Endothelial cell of umbilical vein (primary cell): ENCODE measurements around the gene MTFMT. TPM values are rescaled to one million over a fixed set of nuclear protein-coding genes. Genes with fewer than 3 reads are reported as not detected.

ENCODE experiments used
- BruUV-seq: library from RNA; stranded (reverse); fragments of 400-500 nt; replicated peaks from 2 replicates; lab custom pipeline; 2021; lab: Mats Ljungman, UMichigan
- CTCF ChIA-PET: fragments of 300-600, 350-600 bp; sonication (Branson Sonifier 250); formaldehyde crosslinking; loops from one replicate; lab custom pipeline; 2021; ENCODE audit warnings: antibody characterized with exemption, inconsistent platforms; lab: Charles Lee
- POLR2A ChIA-PET: fragments of 300-600, 350-600 bp; sonication (Branson Sonifier 250); formaldehyde crosslinking; loops from one replicate; lab custom pipeline; 2021; ENCODE audit warnings: antibody characterized with exemption, inconsistent platforms; lab: Charles Lee
- DNase-seq: peaks from one replicate; pipeline ENCODE4 v3.0.0-alpha.2; 2011; ENCODE audit warnings: low read depth, low spot score
- FAIRE-seq: peaks from 2 replicates; lab custom pipeline; 2011; peaks lifted over from hg19 to GRCh38; lab: Jason Lieb, UNC
- H2AFZ ChIP-seq: 2 replicates; pipeline ENCODE4 v1.6.0; 2012; ENCODE audit warnings: low read depth, low read length, control low read depth, inconsistent platforms
- H3K27ac ChIP-seq: 2 replicates; pipeline ENCODE4 v1.5.1; 2011; ENCODE audit warnings: low read depth, mild to moderate bottlenecking, control low read depth, low read length, moderate library complexity; ENCODE audit not compliant: insufficient read depth
- H3K27me3 ChIP-seq, 2 experiments: 2 replicates each; pipeline versions ENCODE4 v1.6.0 to v1.6.1; 2011; ENCODE audit warnings: low read length in 2 of 2, mixed read lengths in 1 of 2; ENCODE audit not compliant: control insufficient read depth in 2 of 2, insufficient read depth in 2 of 2
- H3K36me3 ChIP-seq, 2 experiments: 2 replicates in 1 of 2; 3 replicates in 1 of 2; pipeline ENCODE4 v1.5.1; 2011; ENCODE audit warnings: low read length in 2 of 2, mild to moderate bottlenecking in 1 of 2, moderate library complexity in 1 of 2; ENCODE audit not compliant: control insufficient read depth in 2 of 2, insufficient read depth in 2 of 2; ENCODE audit errors: extremely low read depth in 1 of 2
- H3K4me1 ChIP-seq: 3 replicates; pipeline ENCODE4 v1.5.1; 2011; ENCODE audit warnings: mild to moderate bottlenecking, low read length; ENCODE audit not compliant: control insufficient read depth, insufficient read depth; ENCODE audit errors: extremely low read depth
- H3K4me2 ChIP-seq: 2 replicates; pipeline ENCODE4 v1.6.1; 2011; ENCODE audit warnings: low read length, control low read depth, mixed read lengths; ENCODE audit not compliant: insufficient read depth
- H3K4me3 ChIP-seq, 3 experiments: fragments of 200-600 bp in 1 of 3; sonication (generic), shearing (Covaris generic) in 1 of 3; replicated peaks in 1 of 3; 2 replicates each; pipeline ENCODE4 v1.5.1; 2011 to 2016; ENCODE audit warnings: control low read depth in 3 of 3, low read length in 3 of 3, mild to moderate bottlenecking in 2 of 3, inconsistent platforms in 1 of 3, low read depth in 1 of 3, moderate library complexity in 1 of 3; ENCODE audit not compliant: insufficient read depth in 1 of 3
- H3K79me2 ChIP-seq: 2 replicates; pipeline ENCODE4 v1.6.0; 2012; ENCODE audit warnings: low read length, inconsistent platforms; ENCODE audit not compliant: control insufficient read depth, insufficient read depth
- H3K9ac ChIP-seq: replicated peaks from 2 replicates; pipeline ENCODE3; 2011; ENCODE audit warnings: low read length, control low read depth; ENCODE audit not compliant: insufficient read depth; ENCODE audit errors: extremely low read depth
- H3K9me1 ChIP-seq: replicated peaks from 3 replicates; pipeline ENCODE4 v1.6.0; 2011; ENCODE audit warnings: mild to moderate bottlenecking, low read length; ENCODE audit not compliant: control insufficient read depth, insufficient read depth; ENCODE audit errors: extremely low read depth
- H3K9me3 ChIP-seq: replicated peaks from 2 replicates; pipeline ENCODE4 v1.5.1; 2012; ENCODE audit warnings: low read length, inconsistent platforms; ENCODE audit not compliant: control insufficient read depth, insufficient read depth
- H4K20me1 ChIP-seq: replicated peaks from 2 replicates; pipeline ENCODE3; 2011; ENCODE audit warnings: mild to moderate bottlenecking, low read length; ENCODE audit not compliant: control insufficient read depth, insufficient read depth; ENCODE audit errors: extremely low read depth
- CTCF ChIP-seq, 2 donors: IDR thresholded peaks; 1 replicate in 1 of 2; 2 replicates in 1 of 2; pipeline ENCODE4 v1.5.1; 2011; ENCODE audit warnings: low read length in 2 of 2, mild to moderate bottlenecking in 2 of 2, moderate library complexity in 2 of 2, control low read depth in 1 of 2, inconsistent platforms in 1 of 2, low read depth in 1 of 2; ENCODE audit not compliant: insufficient read depth in 1 of 2; ENCODE audit errors: extremely low read depth in 1 of 2
- EZH2 ChIP-seq: IDR thresholded peaks from 2 replicates; pipeline ENCODE4 v1.6.1; 2012; ENCODE audit warnings: borderline replicate concordance, low read depth, mild to moderate bottlenecking, moderate library complexity, low read length, inconsistent platforms; ENCODE audit not compliant: severe bottlenecking
- FOS ChIP-seq: IDR thresholded peaks from 2 replicates; pipeline ENCODE4 v1.6.1; 2011; ENCODE audit warnings: mild to moderate bottlenecking, low read length, moderate library complexity, borderline replicate concordance; ENCODE audit not compliant: insufficient read depth
- GATA2 ChIP-seq: IDR thresholded peaks from 2 replicates; pipeline ENCODE4 v1.7.0; 2011; ENCODE audit warnings: low read depth, mild to moderate bottlenecking, moderate library complexity, mixed read lengths, low read length; ENCODE audit not compliant: insufficient read length, insufficient read depth
- JUN ChIP-seq: IDR thresholded peaks from 2 replicates; pipeline ENCODE4 v1.6.1; 2011; ENCODE audit warnings: borderline replicate concordance, low read depth; ENCODE audit not compliant: insufficient read length, insufficient read depth
- MAX ChIP-seq: IDR thresholded peaks from 2 replicates; pipeline ENCODE4 v1.6.1; 2011; ENCODE audit not compliant: insufficient read depth, insufficient read length
- MYC ChIP-seq: IDR thresholded peaks from one replicate; pipeline ENCODE4 v1.6.1; 2011; ENCODE audit warnings: mild to moderate bottlenecking, low read depth, low read length
- POLR2A ChIP-seq: IDR thresholded peaks from 2 replicates; pipeline ENCODE4 v1.6.1; 2012; ENCODE audit warnings: low read depth, mild to moderate bottlenecking, control low read depth, low read length
- POLR2AphosphoS5 ChIP-seq: IDR thresholded peaks from 2 replicates; pipeline ENCODE4 v1.6.1; 2012; ENCODE audit warnings: low read depth, mild to moderate bottlenecking, control low read depth, low read length, moderate library complexity; ENCODE audit not compliant: insufficient read depth
- dilution Hi-C: fragments of 300-500 bp; cut with MboI; formaldehyde crosslinking; loops from one replicate; pipeline ENCODE4 v1.15.0; 2019; ENCODE audit warnings: low sequenced_read_pairs; ENCODE audit not compliant: extremely low pct_ligation_motif_present
- intact Hi-C: fragments of 100-400 bp; cut with micrococcal nuclease; formaldehyde crosslinking; loops from one replicate; pipeline ENCODE4 v1.10.0; 2022
- polyA plus RNA-seq, 4 experiments: library from polyadenylated mRNA; depleted of rRNA in 3 of 4; stranded (reverse) in 3 of 4; unstranded in 1 of 4; fragments of >200 nt; gene quantifications; 2 replicates each; pipeline versions ENCODE4 v1.2.1 to v1.2.3, GENCODE V29; 2011 to 2012; ENCODE audit warnings: missing spikeins in 1 of 4
- total RNA-seq: library from RNA; stranded (reverse); gene quantifications from 2 replicates; pipeline ENCODE4 v1.2.3, GENCODE V29; 2021

Gene MTFMT
- total and polyA plus RNA-seq, 2 donors (not counting 3 experiments of a cell fraction or from before 2014, with no cell fraction given), result 7.5 to 20.4 TPM

- no peaks in the 10 kb centered on the region for H3K36me3 ChIP-seq
- FAIRE-seq (no peak), DNase-seq (no peak)
- H3K4me3 ChIP-seq, result no peak overlapping the region
- no peaks in the 10 kb centered on the region for H3K79me2 ChIP-seq
- H3K9me3 ChIP-seq, result no peaks in the 10 kb centered on the region
- H2AFZ ChIP-seq, result no peak overlapping the region
- ChIA-PET CTCF (interaction anchor here (0.8 to 1.2 kb wide), 2 partner anchors 10 to 38 kb away, joined by 3 read pairs; no protein-coding TSS in a partner anchor), POLR2A (no interaction called here)
- H3K9me1 ChIP-seq, result no peaks in the 10 kb centered on the region
- dilution Hi-C loops, result no loop called here
- intact Hi-C loops, result no loop called here
- H3K4me2 ChIP-seq, result no peak overlapping the region
- BruUV-seq, result no TSS peak
- no peaks in the 10 kb centered on the region for H3K4me1 ChIP-seq
- H3K27ac ChIP-seq, result no peak overlapping the region
- H4K20me1 ChIP-seq, result no peaks in the 10 kb centered on the region
- H3K27me3 ChIP-seq, result peaks cover 14 to 28% of the 10 kb centered on the region in 2 experiments
- H3K9ac ChIP-seq, result no peak overlapping the region
- TF ChIP-seq EZH2 (no peak), GATA2 (no peak), MYC (no peak), JUN (no peak), MAX (no peak), POLR2A (no peak), FOS (no peak), CTCF (IDR thresholded peaks at IDR 0.05; ENCODE audit: extremely low read depth in 1 of 2, insufficient read depth in 1 of 2, low read depth in 1 of 2, low read length in 2 of 2) (no peak), POLR2AphosphoS5 (no peak)
Measured at GRCh38 chr15:65072027-65072426, 42.6 kb upstream of the MTFMT start.
